Breast epithelium (tissue), 3 donors: ENCODE data around the gene PI16.

Experiments used
- POLR2A ChIP-seq: fragments of 450-650 bp; IDR thresholded peaks from one replicate; pipeline ENCODE4 v1.6.1; 2016; ENCODE audit warnings: antibody characterized with exemption, mild to moderate bottlenecking, moderate library complexity
- POLR2AphosphoS5 ChIP-seq, 3 donors: sonication (generic); formaldehyde crosslinking; IDR thresholded peaks; one replicate each; pipeline ENCODE4 v1.6.1; 2017; ENCODE audit warnings: antibody characterized with exemption in 3 of 3
- TF ChIP-seq, protein P1 (sequence below), 3 donors: fragments of 450-650 bp; IDR thresholded peaks; one replicate each; pipeline ENCODE4 v1.5.1; 2016 to 2017; ENCODE audit warnings: antibody characterized with exemption in 3 of 3, mild to moderate bottlenecking in 3 of 3, moderate library complexity in 3 of 3

DNA sequence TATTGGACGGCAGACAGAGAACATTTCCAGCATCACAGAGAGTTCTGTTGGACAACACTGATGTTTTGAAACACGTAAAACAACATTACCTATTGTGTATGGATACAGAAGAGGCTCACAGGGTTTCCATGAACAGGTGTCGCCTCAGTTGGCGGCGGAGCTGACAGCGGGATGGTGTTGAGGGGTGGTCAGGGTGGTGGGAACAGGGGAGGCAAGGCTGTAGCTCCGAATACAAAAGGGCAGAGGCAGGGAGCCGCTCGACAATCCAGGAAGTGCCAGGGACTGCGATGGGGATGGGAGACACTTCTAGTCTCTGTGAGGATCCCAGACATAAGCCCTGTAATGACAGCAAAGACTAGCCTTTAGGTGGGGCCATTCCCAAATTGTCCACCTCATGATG lies 14.5 kb upstream of the PI16 start:
- TF ChIP-seq POLR2A (no peak), POLR2AphosphoS5 (IDR thresholded peaks at IDR 0.05) (no peak)
- TF ChIP-seq, protein P1, sequence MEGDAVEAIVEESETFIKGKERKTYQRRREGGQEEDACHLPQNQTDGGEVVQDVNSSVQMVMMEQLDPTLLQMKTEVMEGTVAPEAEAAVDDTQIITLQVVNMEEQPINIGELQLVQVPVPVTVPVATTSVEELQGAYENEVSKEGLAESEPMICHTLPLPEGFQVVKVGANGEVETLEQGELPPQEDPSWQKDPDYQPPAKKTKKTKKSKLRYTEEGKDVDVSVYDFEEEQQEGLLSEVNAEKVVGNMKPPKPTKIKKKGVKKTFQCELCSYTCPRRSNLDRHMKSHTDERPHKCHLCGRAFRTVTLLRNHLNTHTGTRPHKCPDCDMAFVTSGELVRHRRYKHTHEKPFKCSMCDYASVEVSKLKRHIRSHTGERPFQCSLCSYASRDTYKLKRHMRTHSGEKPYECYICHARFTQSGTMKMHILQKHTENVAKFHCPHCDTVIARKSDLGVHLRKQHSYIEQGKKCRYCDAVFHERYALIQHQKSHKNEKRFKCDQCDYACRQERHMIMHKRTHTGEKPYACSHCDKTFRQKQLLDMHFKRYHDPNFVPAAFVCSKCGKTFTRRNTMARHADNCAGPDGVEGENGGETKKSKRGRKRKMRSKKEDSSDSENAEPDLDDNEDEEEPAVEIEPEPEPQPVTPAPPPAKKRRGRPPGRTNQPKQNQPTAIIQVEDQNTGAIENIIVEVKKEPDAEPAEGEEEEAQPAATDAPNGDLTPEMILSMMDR (IDR thresholded peaks at IDR 0.05), result no peak
